ENCODE results near the gene CALHM2.

CALHM2 gene

GRCh38 chr10:103476046-103476768 is 24.0 kb upstream of the CALHM2 start:
- no peak for DNase-seq (ENCODE audit: low read depth in 2 of 2, low spot score in 1 of 2)

GRCh38 chr10:103475437-103475836 is 23.3 kb upstream of the CALHM2 start:
- DNase-seq (ENCODE audit: low read depth in 2 of 2, low spot score in 1 of 2): no peak

GRCh38 chr10:103474077-103474476 is 21.9 kb upstream of the CALHM2 start:
- no peak for DNase-seq (ENCODE audit: low read depth in 2 of 2, low spot score in 1 of 2)

- DNase-seq (ENCODE audit: low read depth in 2 of 2, low spot score in 1 of 2): no peak
Observed at GRCh38 chr10:103473261-103473671, 21.1 kb upstream of the CALHM2 start.

- no peak for DNase-seq (ENCODE audit: low read depth in 2 of 2, low spot score in 1 of 2)
Observed at GRCh38 chr10:103472005-103472404, 19.8 kb upstream of the CALHM2 start.

- DNase-seq (ENCODE audit: low read depth in 2 of 2, low spot score in 1 of 2): peak; percentile 38 to 63
Observed at GRCh38 chr10:103470761-103471653, 18.8 kb upstream of the CALHM2 start.

- no peak for DNase-seq (ENCODE audit: low read depth in 2 of 2, low spot score in 1 of 2)
Observed at GRCh38 chr10:103469201-103469600, 17.0 kb upstream of the CALHM2 start.

- no peak for DNase-seq (ENCODE audit: low read depth in 2 of 2, low spot score in 1 of 2)
Observed at GRCh38 chr10:103467406-103467805, 15.2 kb upstream of the CALHM2 start.

GRCh38 chr10:103466734-103467133 is 14.6 kb upstream of the CALHM2 start:
- DNase-seq (ENCODE audit: low read depth in 2 of 2, low spot score in 1 of 2): no peak

- no peak for DNase-seq (ENCODE audit: low read depth in 2 of 2, low spot score in 1 of 2)
Observed at GRCh38 chr10:103465411-103466179, 13.4 kb upstream of the CALHM2 start.

- no peak for DNase-seq (ENCODE audit: low read depth in 2 of 2, low spot score in 1 of 2)
Observed at GRCh38 chr10:103463499-103463898, 11.3 kb upstream of the CALHM2 start.

GRCh38 chr10:103459615-103460014 is 7.4 kb upstream of the CALHM2 start:
- no peak for DNase-seq (ENCODE audit: low read depth in 2 of 2, low spot score in 1 of 2)

GRCh38 chr10:103458720-103459119 is 6.5 kb upstream of the CALHM2 start, which contains the start of gene CALHM1:
Gene CALHM1, minus strand, starts transcription at chr10:103458900. Its CDS starts 149 bp downstream, at chr10:103458751.
- no peak for DNase-seq (ENCODE audit: low read depth in 2 of 2, low spot score in 1 of 2)

- no peak for DNase-seq (ENCODE audit: low read depth in 2 of 2, low spot score in 1 of 2)
Observed at GRCh38 chr10:103457896-103458583, 5.9 kb upstream of the CALHM2 start.

GRCh38 chr10:103457176-103457712 is 5.1 kb upstream of the CALHM2 start:
- DNase-seq (ENCODE audit: low read depth in 2 of 2, low spot score in 1 of 2): no peak

GRCh38 chr10:103456074-103456660 is 4.0 kb upstream of the CALHM2 start:
- DNase-seq (ENCODE audit: low read depth in 2 of 2, low spot score in 1 of 2): no peak

- DNase-seq (ENCODE audit: low read depth in 2 of 2, low spot score in 1 of 2): no peak
Observed at GRCh38 chr10:103455235-103455634, 3.1 kb upstream of the CALHM2 start.

GRCh38 chr10:103454026-103454425 is 1.9 kb upstream of the CALHM2 start:
- no peak for DNase-seq (ENCODE audit: low read depth in 2 of 2, low spot score in 1 of 2)

GRCh38 chr10:103452506-103453230 is 498 bp upstream of the CALHM2 start:
- DNase-seq (ENCODE audit: low read depth in 2 of 2, low spot score in 1 of 2): no peak
